T-helper 2 cell treated with Interferon-gamma antibody and Interleukin-4, amounts not matched to agents 5 μg/mL and 100 μg/mL, for 36 hours (primary cell): Measurements from ENCODE around the gene MAPK1IP1L.
"Not testable (repeated sequence)": the region's sequence is repeated elsewhere in the genome, so short reads cannot be mapped to it uniquely, and the experiment has no call there.

Experiments used
- DNase-seq: peaks from one replicate; pipeline ENCODE4 v3.0.0; 2021; ENCODE audit warnings: low spot score
- H3K27ac Mint-ChIP-seq: one replicate; pipeline ENCODE4 v1.8.0; 2021; ENCODE audit warnings: mild to moderate bottlenecking, mixed read lengths
- H3K27me3 Mint-ChIP-seq: one replicate; pipeline ENCODE4 v1.8.0; 2021; ENCODE audit warnings: low read depth, mixed read lengths
- H3K36me3 Mint-ChIP-seq: one replicate; pipeline ENCODE4 v1.8.0; 2021; ENCODE audit warnings: low read depth, mixed read lengths
- H3K4me1 Mint-ChIP-seq: one replicate; pipeline ENCODE4 v1.8.0; 2021; ENCODE audit warnings: low read depth, mixed read lengths
- H3K4me3 Mint-ChIP-seq: one replicate; pipeline ENCODE4 v1.8.0; 2022; ENCODE audit warnings: mild to moderate bottlenecking, moderate library complexity, mixed read lengths
- H3K9me3 Mint-ChIP-seq: one replicate; pipeline ENCODE4 v1.8.0; 2021; ENCODE audit warnings: mixed read lengths

MAPK1IP1L gene

DNA sequence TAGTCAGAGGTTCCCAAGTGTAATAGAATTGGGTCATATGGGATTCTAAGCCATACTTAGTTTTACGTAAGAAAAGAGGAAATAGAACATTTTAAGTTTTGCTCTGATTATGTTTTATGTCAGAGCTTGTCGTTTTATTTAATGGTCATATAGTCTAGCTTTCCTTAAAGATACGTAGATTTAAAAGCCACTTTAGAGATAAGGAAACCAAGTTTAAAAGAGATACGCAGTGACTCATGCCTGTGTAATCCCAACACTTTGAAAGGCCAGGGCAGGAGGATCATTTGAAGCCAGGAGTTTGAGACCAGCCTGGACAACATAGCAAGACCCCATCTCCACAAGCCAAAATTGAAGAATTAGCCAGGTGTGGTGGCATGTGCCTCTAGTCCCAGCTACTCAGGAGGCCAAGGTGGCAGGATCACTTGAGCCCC, 19.5 kb downstream of the MAPK1IP1L start:
- Mint-ChIP-seq H3K27ac (no peak overlapping the region), H3K4me3 (no peak overlapping the region)
- DNase-seq = no peak

DNA sequence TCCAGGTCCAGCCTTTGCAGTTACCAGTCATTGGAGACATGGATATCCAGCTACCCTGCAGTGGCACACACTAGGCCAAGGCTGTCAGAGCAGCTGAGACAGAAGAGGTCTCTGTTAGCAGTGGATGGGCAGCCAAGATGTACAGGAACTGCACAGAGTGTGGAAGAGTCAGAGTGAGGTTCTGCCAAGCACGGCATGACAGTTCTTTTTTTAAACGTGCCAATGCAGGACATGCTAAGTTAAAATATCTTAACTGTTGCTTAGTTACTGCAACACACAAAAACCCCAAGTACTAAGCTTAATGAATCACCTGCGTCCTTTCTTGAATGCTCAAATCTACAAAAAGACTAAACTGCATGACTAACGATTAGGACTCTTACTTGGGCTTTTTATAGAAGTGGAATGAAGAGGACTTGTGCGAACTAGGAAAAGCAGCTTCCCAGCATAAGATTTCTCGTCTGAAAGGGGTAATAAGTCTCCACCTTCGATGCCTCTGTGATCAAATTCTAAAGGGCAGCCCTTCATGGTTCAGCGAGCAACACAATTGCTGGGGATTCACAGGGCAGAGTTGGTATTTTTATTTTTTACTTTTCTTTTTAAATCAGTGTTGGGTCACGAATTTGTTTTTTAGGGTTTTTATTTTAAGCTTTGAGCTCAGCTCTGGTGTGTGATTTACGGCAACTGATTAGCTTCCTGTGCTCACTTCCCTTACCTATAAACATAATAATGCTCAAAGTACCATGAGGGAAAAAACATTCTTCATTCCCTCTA, 20.6 kb downstream of the MAPK1IP1L start:
- peaks cover 15% of the 10 kb centered on the region for H3K36me3 Mint-ChIP-seq
- H3K27me3 Mint-ChIP-seq = no peaks in the 10 kb centered on the region
- H3K4me1 Mint-ChIP-seq = peaks cover 29% of the 10 kb centered on the region
- H3K27ac Mint-ChIP-seq = peak overlapping the region; percentile 53
- peak overlapping the region; percentile 11 for H3K4me3 Mint-ChIP-seq
- H3K9me3 Mint-ChIP-seq = no peaks in the 10 kb centered on the region
- DNase-seq = peak; percentile 24

More for the DNA sequence above, 19.5 kb downstream of the MAPK1IP1L start:
- peaks cover 20% of the 10 kb centered on the region for H3K36me3 Mint-ChIP-seq
- H3K27me3 Mint-ChIP-seq = no peaks in the 10 kb centered on the region
- no peaks in the 10 kb centered on the region for H3K9me3 Mint-ChIP-seq
- H3K4me1 Mint-ChIP-seq = peaks cover 28% of the 10 kb centered on the region

DNA sequence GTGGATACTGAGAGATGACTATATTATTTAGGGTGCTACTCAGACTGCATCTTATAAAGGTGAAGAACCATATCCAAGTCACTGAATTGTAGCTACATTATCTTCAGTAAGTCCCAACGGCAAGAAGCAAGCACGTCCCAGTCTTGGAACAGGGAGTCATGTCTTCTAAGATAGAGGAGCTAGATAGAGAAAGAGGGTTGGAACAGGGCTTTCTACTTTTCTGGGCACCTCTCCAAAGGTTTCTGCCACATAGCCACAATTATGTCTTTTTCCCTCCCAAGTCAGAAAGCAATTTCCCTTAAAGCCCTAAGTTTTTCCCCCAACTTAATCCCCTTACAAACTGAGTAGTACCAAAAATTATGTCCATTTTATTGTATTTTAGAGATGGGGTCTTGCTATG, 22.4 kb downstream of the MAPK1IP1L start:
- no peak overlapping the region for H3K4me3 Mint-ChIP-seq
- no peaks in the 10 kb centered on the region for H3K9me3 Mint-ChIP-seq
- no peaks in the 10 kb centered on the region for H3K27me3 Mint-ChIP-seq
- DNase-seq = no peak
- H3K4me1 Mint-ChIP-seq = peaks cover 27% of the 10 kb centered on the region
- no peak overlapping the region for H3K27ac Mint-ChIP-seq
- peaks cover 6% of the 10 kb centered on the region for H3K36me3 Mint-ChIP-seq

DNA sequence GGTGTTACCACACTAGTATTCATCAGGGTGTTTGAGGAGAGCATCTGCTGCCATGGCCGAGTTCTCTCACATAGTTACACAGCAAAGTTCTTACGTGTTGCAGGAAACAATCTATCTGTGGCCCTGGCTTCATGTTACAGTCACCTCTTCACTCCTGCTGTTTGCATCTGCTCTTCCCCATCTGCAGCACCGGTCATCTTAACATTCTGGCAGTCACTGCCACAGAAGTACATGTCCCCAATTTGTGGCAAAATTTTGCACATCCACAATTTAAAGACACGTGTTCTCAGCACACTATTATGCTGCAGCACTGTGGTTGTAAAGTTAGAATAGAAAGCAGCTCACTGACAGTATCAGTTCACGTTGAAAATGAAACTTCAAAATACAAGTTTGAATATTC, 23.2 kb downstream of the MAPK1IP1L start:
- Mint-ChIP-seq H3K4me1 (peaks cover 27% of the 10 kb centered on the region), H3K27ac (peak overlapping the region; percentile 78), H3K4me3 (peak overlapping the region; percentile 71), H3K27me3 (no peaks in the 10 kb centered on the region), H3K9me3 (no peaks in the 10 kb centered on the region), H3K36me3 (peaks cover 6% of the 10 kb centered on the region)
- peak; percentile 11 for DNase-seq

DNA sequence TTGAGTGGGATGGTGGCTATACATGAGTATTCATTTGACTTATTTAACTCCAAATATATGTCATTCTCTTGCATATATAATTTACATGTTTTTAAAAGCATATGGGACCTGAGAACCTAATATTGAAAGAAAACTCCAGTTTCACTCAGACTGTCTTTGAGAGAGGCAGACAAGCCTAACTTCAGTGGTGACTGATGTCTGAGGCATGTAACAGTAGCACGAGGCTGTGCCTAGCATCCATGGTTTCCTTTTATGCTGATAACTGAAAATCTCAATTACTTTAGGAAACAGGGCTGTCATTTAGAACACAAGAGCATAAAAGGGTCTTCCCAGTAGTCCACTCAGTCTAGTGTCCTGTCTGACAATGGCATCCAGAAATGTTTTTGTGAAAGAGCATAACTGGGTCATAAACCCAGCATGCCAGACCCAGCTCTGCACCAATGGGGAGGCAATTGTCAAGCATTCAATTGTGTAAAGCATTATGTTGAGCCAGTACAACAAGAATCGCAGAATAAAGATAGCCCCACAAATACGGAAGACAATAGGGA, 24.3 kb downstream of the MAPK1IP1L start:
- no peak overlapping the region for H3K4me3 Mint-ChIP-seq
- peaks cover 6% of the 10 kb centered on the region for H3K36me3 Mint-ChIP-seq
- peaks cover 27% of the 10 kb centered on the region for H3K4me1 Mint-ChIP-seq
- H3K27me3 Mint-ChIP-seq = no peaks in the 10 kb centered on the region
- no peaks in the 10 kb centered on the region for H3K9me3 Mint-ChIP-seq
- DNase-seq = no peak
- no peak overlapping the region for H3K27ac Mint-ChIP-seq

GRCh38 chr14:55077170-55078151, 26.0 kb downstream of the MAPK1IP1L start:
- peak; percentile 10 for DNase-seq
- Mint-ChIP-seq H3K4me1 (peaks cover 17% of the 10 kb centered on the region), H3K27ac (no peak overlapping the region), H3K36me3 (no peaks in the 10 kb centered on the region), H3K4me3 (no peak overlapping the region), H3K27me3 (peaks cover 3% of the 10 kb centered on the region), H3K9me3 (no peaks in the 10 kb centered on the region)

GRCh38 chr14:55079961-55080360, 28.5 kb downstream of the MAPK1IP1L start:
- not testable (repeated sequence) for H3K4me1 Mint-ChIP-seq, DNase-seq, H3K27me3 Mint-ChIP-seq, H3K27ac Mint-ChIP-seq, H3K4me3 Mint-ChIP-seq, H3K9me3 Mint-ChIP-seq, H3K36me3 Mint-ChIP-seq

GRCh38 chr14:55084401-55085059, 33.1 kb downstream of the MAPK1IP1L start:
- no peaks in the 10 kb centered on the region for H3K36me3 Mint-ChIP-seq
- no peaks in the 10 kb centered on the region for H3K9me3 Mint-ChIP-seq
- H3K4me3 Mint-ChIP-seq = no peak overlapping the region
- peaks cover 6% of the 10 kb centered on the region for H3K27me3 Mint-ChIP-seq
- H3K4me1 Mint-ChIP-seq = peaks cover 2% of the 10 kb centered on the region
- no peak overlapping the region for H3K27ac Mint-ChIP-seq
- DNase-seq = no peak

DNA sequence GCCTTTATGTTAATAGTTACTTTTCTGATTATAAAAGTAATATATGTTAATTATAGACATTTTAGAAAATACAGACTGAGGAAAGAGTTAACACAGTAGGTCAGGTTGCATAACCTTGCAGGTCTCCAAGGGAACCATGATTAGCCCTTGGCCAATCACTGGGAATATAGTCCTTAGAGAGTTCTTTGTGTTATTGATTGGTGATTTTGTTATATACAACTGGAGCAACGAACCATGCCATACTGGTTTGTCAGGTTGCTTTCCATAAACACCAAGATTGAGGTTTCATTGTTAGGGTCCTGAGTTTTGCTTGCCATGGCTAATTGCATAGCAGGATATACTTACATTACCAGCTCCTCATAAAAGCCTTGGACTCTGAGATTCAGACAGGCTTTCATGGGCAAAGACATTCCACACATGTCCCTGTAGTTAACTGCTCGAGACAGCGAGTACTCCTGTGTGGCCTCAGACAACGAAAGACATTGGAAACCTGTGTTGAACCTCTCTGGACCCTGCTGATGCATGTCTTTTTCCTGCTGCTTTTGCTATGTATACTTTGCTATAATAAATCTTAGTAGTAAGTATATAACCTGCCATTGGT, 33.7 kb downstream of the MAPK1IP1L start:
- no peaks in the 10 kb centered on the region for H3K36me3 Mint-ChIP-seq
- H3K9me3 Mint-ChIP-seq = no peaks in the 10 kb centered on the region
- H3K4me3 Mint-ChIP-seq = no peak overlapping the region
- no peak overlapping the region for H3K27ac Mint-ChIP-seq
- peaks cover 6% of the 10 kb centered on the region for H3K27me3 Mint-ChIP-seq
- H3K4me1 Mint-ChIP-seq = peaks cover 3% of the 10 kb centered on the region
- DNase-seq = no peak

GRCh38 chr14:55086938-55087337, 35.5 kb downstream of the MAPK1IP1L start:
- H3K27me3 Mint-ChIP-seq = peaks cover 3% of the 10 kb centered on the region
- H3K27ac Mint-ChIP-seq = no peak overlapping the region
- peaks cover 5% of the 10 kb centered on the region for H3K4me1 Mint-ChIP-seq
- DNase-seq = no peak
- H3K4me3 Mint-ChIP-seq = no peak overlapping the region
- H3K36me3 Mint-ChIP-seq = no peaks in the 10 kb centered on the region
- no peaks in the 10 kb centered on the region for H3K9me3 Mint-ChIP-seq

GRCh38 chr14:55088356-55088755, 36.9 kb downstream of the MAPK1IP1L start:
- no peak for DNase-seq
- no peaks in the 10 kb centered on the region for H3K9me3 Mint-ChIP-seq
- H3K36me3 Mint-ChIP-seq = no peaks in the 10 kb centered on the region
- peaks cover 7% of the 10 kb centered on the region for H3K4me1 Mint-ChIP-seq
- no peak overlapping the region for H3K4me3 Mint-ChIP-seq
- H3K27me3 Mint-ChIP-seq = peaks cover 3% of the 10 kb centered on the region
- H3K27ac Mint-ChIP-seq = no peak overlapping the region

DNA sequence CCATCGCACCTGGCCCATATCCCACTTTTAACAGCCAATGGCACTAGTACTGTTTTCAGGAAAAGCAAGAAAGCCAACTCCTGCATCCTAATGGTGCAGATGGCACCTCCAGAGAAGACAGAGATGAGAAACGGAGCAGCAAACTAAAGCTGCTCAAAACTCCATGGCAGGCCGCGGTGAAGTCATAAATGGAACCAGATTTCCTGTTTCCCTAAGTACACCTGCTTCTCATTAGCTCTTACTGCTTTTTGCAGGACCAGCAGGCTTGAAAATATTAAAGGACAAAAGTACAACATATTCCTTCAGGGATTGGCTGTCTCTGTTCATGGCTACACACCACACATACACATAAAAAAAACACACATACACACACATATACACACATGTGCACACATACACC, 40.9 kb downstream of the MAPK1IP1L start:
- H3K27ac Mint-ChIP-seq = no peak overlapping the region
- no peak for DNase-seq

More for the DNA sequence above, 40.9 kb downstream of the MAPK1IP1L start:
- H3K4me3 Mint-ChIP-seq = no peak overlapping the region
- peaks cover 13% of the 10 kb centered on the region for H3K4me1 Mint-ChIP-seq
- no peaks in the 10 kb centered on the region for H3K36me3 Mint-ChIP-seq
- no peaks in the 10 kb centered on the region for H3K27me3 Mint-ChIP-seq
- H3K9me3 Mint-ChIP-seq = no peaks in the 10 kb centered on the region
